ENCODE results near the gene GNAT2. TPM values are rescaled to one million over a fixed set of nuclear protein-coding genes. Genes with fewer than 3 reads are reported as not detected.
A peak's percentile ranks its signal among the peaks of the same experiment; 100 is the strongest.

Gene GNAT2
- total RNA-seq, 1 donor from 2014 or later, result not detected

DNA sequence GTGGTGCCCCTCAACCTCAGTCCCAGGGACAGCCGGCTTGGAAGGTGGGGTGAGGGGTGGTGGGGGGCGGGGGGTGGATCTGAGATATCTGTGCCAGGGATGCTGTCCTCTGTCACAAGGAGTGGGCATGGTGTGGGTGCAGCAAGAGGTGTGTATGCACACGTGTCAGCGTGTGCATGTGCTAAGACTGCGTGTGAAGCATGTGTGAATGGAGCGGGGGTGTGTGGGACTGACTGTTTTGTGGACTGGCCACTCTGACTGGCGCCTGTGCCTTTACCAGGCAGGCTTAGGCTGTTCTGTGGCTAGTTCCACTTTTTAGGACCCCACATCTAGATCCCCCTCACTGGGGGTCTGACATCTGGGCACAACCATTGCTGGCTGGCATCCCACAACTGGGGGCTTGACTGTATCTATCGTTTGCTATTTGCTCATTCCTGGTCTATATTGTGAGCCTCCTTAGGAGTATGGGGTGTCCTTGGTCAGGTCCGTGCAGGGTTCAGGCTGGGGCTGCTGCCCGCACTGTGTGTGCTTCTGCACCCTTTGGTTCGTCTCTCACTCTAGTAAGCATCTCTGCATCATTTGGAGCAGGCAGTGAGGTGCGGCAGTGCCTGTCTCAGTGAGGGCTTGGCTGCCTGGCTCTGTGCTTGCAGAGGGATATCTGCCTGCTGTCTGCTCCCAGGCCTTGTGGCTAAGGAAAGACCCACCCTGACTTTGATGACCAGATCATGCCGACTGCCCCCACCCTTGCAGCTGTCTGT lies 2.1 kb upstream of the GNAT2 start:
- Mint-ChIP-seq H3K27ac (peak overlapping the region; percentile 72), H3K9me3 (no peaks in the 10 kb centered on the region), H3K4me3 (peak overlapping the region; percentile 99), H3K27me3 (ENCODE audit: insufficient read depth, low read depth) (peaks cover 5% of the 10 kb centered on the region), H3K36me3 (peaks cover 11% of the 10 kb centered on the region), H3K4me1 (peaks cover 54% of the 10 kb centered on the region)
- Histone ChIP-seq H3K27ac (no peak overlapping the region), H3K4me2 (peak overlapping the region; percentile 96), H2AFZ (replicated peaks) (no peak overlapping the region), H3K36me3 (no peaks in the 10 kb centered on the region), H3K27me3 (no peaks in the 10 kb centered on the region), H3K4me3 (peak overlapping the region; percentile 79), H3K9ac (peak overlapping the region; percentile 63), H3K9me3 (ENCODE audit: low read depth) (no peaks in the 10 kb centered on the region), H3F3A (ENCODE audit: low read depth) (peaks cover 16% of the 10 kb centered on the region), H3K4me1 (peaks cover 22% of the 10 kb centered on the region), H4K20me1 (ENCODE audit: low read depth) (peaks cover 29% of the 10 kb centered on the region), H3K79me2 (ENCODE audit: low read depth) (peaks cover 44% of the 10 kb centered on the region)
- TF ChIP-seq, protein P1, sequence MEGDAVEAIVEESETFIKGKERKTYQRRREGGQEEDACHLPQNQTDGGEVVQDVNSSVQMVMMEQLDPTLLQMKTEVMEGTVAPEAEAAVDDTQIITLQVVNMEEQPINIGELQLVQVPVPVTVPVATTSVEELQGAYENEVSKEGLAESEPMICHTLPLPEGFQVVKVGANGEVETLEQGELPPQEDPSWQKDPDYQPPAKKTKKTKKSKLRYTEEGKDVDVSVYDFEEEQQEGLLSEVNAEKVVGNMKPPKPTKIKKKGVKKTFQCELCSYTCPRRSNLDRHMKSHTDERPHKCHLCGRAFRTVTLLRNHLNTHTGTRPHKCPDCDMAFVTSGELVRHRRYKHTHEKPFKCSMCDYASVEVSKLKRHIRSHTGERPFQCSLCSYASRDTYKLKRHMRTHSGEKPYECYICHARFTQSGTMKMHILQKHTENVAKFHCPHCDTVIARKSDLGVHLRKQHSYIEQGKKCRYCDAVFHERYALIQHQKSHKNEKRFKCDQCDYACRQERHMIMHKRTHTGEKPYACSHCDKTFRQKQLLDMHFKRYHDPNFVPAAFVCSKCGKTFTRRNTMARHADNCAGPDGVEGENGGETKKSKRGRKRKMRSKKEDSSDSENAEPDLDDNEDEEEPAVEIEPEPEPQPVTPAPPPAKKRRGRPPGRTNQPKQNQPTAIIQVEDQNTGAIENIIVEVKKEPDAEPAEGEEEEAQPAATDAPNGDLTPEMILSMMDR (IDR thresholded peaks at IDR 0.05), result no peak
- TF ChIP-seq EZH2phosphoT487 (IDR thresholded peaks at IDR 0.05) (no peak), EZH2 (IDR thresholded peaks at IDR 0.05) (no peak)
- DNase-seq (ENCODE audit: low spot score), result no peak

DNA sequence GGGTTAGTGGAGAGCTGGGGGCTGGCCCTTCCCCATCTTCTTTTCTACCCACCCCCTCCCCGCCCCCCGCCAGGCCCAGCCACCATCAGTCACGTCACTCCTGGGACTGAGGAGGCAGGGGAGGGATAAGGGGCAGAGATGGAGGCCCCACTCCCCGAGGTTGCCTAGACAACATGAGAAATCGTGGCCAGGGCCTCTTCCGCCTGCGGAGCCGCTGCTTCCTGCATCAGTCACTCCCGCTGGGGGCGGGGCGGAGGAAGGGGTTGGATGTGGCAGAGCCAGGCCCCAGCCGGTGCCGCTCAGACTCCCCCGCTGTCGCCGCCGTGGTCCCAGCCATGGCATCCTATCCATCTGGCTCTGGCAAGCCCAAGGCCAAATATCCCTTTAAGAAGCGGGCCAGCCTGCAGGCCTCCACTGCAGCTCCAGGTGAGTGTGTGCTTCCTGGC lies 1.4 kb upstream of the GNAT2 start:
- no peaks in the 10 kb centered on the region for H3K27me3 ChIP-seq
- Mint-ChIP-seq H3K36me3 (peaks cover 7% of the 10 kb centered on the region), H3K27me3 (ENCODE audit: insufficient read depth, low read depth) (peaks cover 5% of the 10 kb centered on the region), H3K27ac (peak overlapping the region; percentile 98), H3K9me3 (no peaks in the 10 kb centered on the region), H3K4me1 (peaks cover 60% of the 10 kb centered on the region), H3K4me3 (peak overlapping the region; percentile 99)
- H3K4me2 ChIP-seq, result peak overlapping the region; percentile 96
- H3K79me2 ChIP-seq (ENCODE audit: low read depth), result peaks cover 44% of the 10 kb centered on the region
- peaks cover 16% of the 10 kb centered on the region for H3F3A ChIP-seq (ENCODE audit: low read depth)
- peak overlapping the region; percentile 63 for H3K9ac ChIP-seq
- H3K9me3 ChIP-seq (ENCODE audit: low read depth), result no peaks in the 10 kb centered on the region
- H3K4me1 ChIP-seq, result peaks cover 22% of the 10 kb centered on the region
- no peak overlapping the region for H2AFZ ChIP-seq (replicated peaks)
- H3K4me3 ChIP-seq, result peak overlapping the region; percentile 79
- peak; percentile 94 for DNase-seq (ENCODE audit: low spot score)
- TF ChIP-seq EZH2phosphoT487 (IDR thresholded peaks at IDR 0.05), result no peak
- TF ChIP-seq EZH2 (IDR thresholded peaks at IDR 0.05), result no peak
- TF ChIP-seq, protein P1 (IDR thresholded peaks at IDR 0.05), result no peak
- H4K20me1 ChIP-seq (ENCODE audit: low read depth), result peaks cover 29% of the 10 kb centered on the region
- no peaks in the 10 kb centered on the region for H3K36me3 ChIP-seq
- no peak overlapping the region for H3K27ac ChIP-seq

DNA sequence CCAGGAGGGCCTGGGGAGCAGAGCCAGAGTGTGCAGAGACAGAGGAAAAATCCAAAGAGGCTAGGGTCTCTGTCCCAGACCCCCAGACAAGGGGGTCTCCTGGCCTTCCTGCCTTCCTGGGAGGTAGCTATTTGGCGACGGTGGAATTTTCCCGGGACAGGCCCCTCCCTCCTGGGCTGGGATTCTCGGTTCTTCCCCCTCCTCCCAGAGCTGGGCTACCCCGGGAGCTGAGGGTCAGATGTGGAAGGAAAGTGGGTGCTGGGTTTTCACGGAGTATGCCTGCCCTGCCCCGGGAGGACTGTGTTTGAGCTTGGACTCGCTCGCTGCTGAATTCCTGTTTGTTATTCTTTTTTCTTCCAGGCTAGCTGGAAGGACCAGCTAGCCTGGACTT lies 980 bp upstream of the GNAT2 start:
- TF ChIP-seq EZH2 (IDR thresholded peaks at IDR 0.05) (no peak), EZH2phosphoT487 (IDR thresholded peaks at IDR 0.05) (no peak)
- TF ChIP-seq, protein P1 (IDR thresholded peaks at IDR 0.05), result no peak
- H3K4me1 Mint-ChIP-seq, result peaks cover 64% of the 10 kb centered on the region

More for the DNA sequence above, 980 bp upstream of the GNAT2 start:
- peaks cover 44% of the 10 kb centered on the region for H3K79me2 ChIP-seq (ENCODE audit: low read depth)
- Mint-ChIP-seq H3K4me3 (peak overlapping the region; percentile 99), H3K27me3 (ENCODE audit: insufficient read depth, low read depth) (peaks cover 5% of the 10 kb centered on the region), H3K27ac (peak overlapping the region; percentile 98), H3K36me3 (peaks cover 6% of the 10 kb centered on the region), H3K9me3 (no peaks in the 10 kb centered on the region)
- DNase-seq (ENCODE audit: low spot score), result peak; percentile 46
- no peak overlapping the region for H2AFZ ChIP-seq (replicated peaks)
- no peaks in the 10 kb centered on the region for H3K36me3 ChIP-seq
- peaks cover 16% of the 10 kb centered on the region for H3F3A ChIP-seq (ENCODE audit: low read depth)
- no peaks in the 10 kb centered on the region for H3K9me3 ChIP-seq (ENCODE audit: low read depth)
- peak overlapping the region; percentile 96 for H3K4me2 ChIP-seq
- H4K20me1 ChIP-seq (ENCODE audit: low read depth), result peaks cover 28% of the 10 kb centered on the region
- H3K27ac ChIP-seq, result no peak overlapping the region
- H3K9ac ChIP-seq, result no peak overlapping the region
- peak overlapping the region; percentile 79 for H3K4me3 ChIP-seq
- H3K27me3 ChIP-seq, result no peaks in the 10 kb centered on the region
- H3K4me1 ChIP-seq, result peaks cover 22% of the 10 kb centered on the region

Measured in neural progenitor cell (in vitro differentiated cells).